Hematopoietic multipotent progenitor cell treated with erythropoietin and hydrocortisone succinate and interleukin-3 and kit ligand, for 15 days (in vitro differentiated cells): ENCODE results near the gene NACC1.
A peak's percentile ranks its signal among the peaks of the same experiment; 100 is the strongest.
"Not testable (repeated sequence)": the region's sequence is repeated elsewhere in the genome, so short reads cannot be mapped to it uniquely, and the experiment has no call there.

Experiments
- DNase-seq: peaks from one replicate; pipeline ENCODE4 v3.0.0-alpha.2; 2015; ENCODE audit warnings: low spot score

NACC1 gene

DNA sequence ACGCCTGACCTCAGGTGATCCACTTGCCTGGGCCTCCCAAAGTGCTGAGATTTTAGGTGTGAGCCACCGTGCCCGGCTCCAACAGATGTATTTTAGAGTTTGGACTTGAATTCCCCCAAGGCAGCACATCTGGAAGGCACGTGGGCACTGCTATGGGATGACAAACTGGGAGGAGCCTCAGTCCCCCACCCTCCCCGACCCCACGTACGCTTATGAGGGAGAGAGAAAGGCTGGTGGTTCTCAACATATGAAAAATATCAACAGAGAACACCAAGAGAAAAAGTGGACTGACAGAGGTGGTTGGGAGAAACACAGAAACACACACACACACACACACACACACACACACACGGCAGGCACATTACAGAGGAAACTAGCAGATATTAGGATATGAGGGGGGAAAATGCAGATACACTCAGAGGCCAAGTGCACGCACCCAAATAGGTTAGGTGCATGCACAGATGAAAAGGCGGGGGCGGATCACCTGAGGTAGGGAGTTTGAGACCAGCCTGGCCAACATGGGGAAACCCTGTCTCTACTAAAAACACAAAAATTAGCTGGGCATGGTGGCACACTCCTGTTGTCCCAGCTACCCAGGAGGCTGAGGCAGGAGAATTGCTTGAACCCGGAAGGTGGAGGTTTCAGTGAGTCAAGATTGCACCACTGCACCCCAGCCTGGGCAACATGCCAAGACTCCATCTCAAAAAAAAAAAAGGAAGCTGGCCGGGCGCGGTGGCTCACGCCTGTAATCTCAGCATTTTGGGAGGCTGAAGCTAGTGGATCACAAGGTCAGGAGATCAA is 28.9 kb downstream of the NACC1 start:
- peak; percentile 45 for DNase-seq

- not testable (repeated sequence) for DNase-seq
These were observed 31.1 kb downstream of the NACC1 start for GRCh38 chr19:13149173-13149627.

GRCh38 chr19:13149628-13150186 is 31.6 kb downstream of the NACC1 start:
- peak; percentile 12 for DNase-seq

DNA sequence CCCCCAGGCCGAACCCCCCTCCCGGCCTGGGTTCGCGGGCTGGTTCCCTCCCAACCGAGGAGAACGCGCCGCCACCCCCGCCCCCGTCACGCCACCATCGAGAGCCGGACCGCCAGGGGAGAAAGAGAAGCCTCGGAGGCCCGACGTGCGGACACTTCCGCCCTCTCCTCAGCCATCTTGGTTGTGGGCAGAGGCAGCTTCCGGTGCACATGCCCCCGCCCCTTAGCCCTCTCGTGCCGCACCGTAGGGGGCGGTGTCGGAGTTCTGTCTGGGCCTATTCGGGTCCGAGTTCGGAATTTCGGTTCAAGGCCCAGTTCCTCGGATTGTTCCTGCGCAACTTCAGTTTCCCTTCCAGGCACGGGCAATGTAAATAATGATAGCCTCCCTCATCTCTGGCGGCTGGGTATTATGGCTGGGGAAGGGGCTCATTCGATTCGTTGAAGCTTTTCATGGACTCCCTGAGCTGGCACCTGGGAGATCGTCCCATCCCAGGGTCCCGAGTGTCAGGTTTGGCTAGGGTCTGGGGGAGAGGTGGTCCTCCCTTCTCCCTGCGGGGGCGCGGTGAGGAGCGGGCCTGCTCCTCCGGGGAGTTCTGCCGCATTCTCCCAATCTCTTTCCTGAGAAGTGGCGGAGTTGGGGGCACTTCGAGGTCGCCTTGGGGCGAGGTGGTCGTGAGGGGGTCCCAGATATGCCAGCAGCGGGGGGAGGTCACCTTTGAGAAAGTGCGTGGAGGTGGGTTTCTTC is 32.3 kb downstream of the NACC1 start, which contains the start of the genes IER2 and STX10:
TSS of gene IER2 (plus strand) at position 225 of the 744 bp plus-strand sequence. CDS start 2,776 bp downstream, outside the sequence.
TSS of gene STX10 (minus strand) at position 189 of the 744 bp plus-strand sequence. CDS start 202 bp downstream, outside the sequence.
- DNase-seq, result peak; percentile 94

DNA sequence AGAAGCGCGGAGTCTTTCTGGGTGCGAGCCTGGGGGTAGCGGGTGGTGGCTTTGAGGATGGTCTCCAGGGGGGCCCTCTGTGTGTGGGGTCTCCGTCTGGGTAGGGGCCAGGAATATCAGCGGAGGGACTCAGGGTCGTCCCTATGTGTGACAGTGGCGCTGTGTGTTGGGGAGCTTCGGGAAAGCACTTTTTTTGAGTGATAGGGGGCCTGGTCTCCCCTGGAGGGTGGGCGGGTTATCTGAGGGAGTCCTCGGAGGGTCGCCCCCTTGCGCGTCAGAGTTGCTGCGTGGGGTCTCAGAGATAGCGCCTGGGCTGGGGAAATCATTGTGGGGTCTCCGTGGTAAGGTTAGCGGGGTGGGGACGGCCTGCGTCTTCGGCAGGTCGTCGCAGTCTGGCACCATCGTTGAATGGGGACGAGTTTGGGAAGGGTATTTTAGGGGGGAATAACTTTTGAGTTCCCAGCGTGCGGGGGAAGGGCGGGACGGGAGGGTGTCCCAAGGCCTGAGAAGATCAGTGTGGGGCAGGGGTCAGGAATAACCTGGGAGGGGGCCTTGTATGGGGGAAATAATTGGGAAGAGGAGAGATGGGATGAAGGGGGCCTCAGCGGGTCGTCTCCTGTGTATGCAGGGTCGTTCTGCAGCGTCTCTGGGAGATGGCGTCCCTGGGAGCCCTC is 33.0 kb downstream of the NACC1 start:
- DNase-seq, result peak; percentile 10

GRCh38 chr19:13151605-13152355 is 33.7 kb downstream of the NACC1 start:
- peak; percentile 93 for DNase-seq

- DNase-seq, result no peak
These were observed 34.4 kb downstream of the NACC1 start for GRCh38 chr19:13152356-13152973.

DNA sequence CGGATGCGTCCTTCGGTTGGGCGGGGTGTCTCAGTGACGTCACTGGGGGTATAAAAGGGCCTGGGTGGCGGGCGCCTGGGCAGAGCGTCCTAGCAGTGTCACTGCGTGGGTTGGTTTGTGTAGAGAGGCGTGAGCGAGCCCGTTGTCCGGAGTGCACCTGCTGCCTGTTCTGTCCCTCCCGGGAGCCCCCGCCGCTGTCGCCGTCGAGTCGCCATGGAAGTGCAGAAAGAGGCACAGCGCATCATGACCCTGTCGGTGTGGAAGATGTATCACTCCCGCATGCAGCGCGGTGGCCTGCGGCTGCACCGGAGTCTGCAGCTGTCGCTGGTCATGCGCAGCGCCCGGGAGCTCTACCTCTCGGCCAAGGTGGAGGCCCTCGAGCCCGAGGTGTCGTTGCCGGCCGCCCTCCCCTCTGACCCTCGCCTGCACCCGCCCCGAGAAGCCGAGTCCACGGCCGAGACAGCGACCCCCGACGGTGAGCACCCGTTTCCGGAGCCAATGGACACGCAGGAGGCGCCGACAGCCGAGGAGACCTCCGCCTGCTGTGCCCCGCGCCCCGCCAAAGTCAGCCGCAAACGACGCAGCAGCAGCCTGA is 35.0 kb downstream of the NACC1 start:
- peak; percentile 96 for DNase-seq

DNA sequence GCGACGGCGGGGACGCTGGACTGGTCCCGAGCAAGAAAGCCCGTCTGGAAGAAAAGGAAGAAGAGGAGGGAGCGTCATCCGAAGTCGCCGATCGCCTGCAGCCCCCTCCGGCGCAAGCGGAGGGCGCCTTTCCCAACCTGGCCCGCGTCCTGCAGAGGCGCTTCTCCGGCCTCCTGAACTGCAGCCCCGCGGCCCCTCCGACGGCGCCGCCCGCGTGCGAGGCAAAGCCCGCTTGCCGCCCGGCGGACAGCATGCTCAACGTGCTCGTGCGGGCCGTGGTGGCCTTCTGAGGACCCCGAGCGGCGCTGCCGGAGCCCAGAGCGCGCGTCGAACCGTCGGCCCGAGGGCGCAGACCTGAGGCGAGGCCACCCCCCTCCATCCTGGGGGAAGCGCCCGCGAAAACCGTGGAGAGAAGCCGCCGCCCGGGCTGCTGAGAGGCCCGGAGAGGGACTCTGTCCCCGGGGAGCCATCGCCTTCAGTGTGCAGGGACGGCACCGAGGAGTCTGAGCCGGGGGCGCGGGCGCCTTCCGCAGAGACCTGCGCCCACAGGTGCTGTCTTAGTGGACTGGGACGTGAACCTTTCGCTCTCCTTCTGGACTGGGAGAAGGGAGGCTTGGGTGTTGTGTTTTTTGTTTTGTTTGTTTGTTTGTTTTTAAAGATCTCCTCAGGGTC is 35.6 kb downstream of the NACC1 start:
- DNase-seq, result peak; percentile 41

DNA sequence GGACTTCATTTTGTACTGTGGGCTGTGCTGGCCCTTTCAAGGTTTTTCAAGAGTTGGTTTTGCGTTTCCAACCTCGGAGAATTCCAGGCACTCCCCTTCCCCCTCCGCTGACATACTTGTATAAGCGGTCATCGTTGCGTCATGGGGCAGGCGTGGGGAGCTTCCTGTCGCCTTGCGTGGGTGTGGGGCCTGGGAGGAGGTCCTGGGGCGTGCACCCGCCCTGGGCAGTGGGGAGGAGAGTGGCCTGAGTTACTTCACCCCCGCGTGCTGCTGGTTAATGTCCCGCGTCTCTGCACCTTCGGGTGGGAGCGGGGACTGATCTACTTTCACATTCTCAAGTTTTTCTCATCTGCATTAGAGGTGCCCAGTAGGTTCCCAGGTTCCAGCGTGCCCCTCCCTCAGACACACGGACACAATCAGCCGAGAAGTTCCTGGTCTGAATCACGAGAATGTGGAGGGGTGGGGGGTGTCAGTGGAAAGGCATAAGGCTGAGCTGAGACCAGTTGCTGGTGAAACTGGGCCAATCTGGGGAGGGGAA is 36.2 kb downstream of the NACC1 start:
- peak; percentile 65 for DNase-seq

GRCh38 chr19:13154911-13155471 is 36.9 kb downstream of the NACC1 start:
- peak; percentile 24 for DNase-seq

GRCh38 chr19:13155472-13156359 is 37.7 kb downstream of the NACC1 start:
- DNase-seq, result no peak

DNA sequence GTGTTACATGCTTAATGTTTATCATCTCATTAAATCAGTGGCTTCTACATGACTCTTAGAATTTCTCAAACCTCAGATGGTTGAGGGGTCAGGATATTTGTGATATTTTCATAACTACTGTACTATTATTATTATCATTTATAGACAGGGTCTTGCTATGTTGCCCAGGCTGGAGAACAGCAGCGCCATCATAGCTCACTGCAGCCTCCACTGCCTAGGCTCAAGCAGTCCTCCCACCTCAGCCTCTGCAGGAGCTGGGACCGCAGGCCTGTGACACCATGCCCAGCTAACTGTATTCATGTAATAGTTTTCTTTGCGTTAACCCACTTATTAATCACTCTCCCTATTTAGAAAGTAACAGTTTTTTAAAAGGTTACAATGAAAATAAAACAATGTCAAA is 41.6 kb downstream of the NACC1 start:
- DNase-seq, result no peak

DNA sequence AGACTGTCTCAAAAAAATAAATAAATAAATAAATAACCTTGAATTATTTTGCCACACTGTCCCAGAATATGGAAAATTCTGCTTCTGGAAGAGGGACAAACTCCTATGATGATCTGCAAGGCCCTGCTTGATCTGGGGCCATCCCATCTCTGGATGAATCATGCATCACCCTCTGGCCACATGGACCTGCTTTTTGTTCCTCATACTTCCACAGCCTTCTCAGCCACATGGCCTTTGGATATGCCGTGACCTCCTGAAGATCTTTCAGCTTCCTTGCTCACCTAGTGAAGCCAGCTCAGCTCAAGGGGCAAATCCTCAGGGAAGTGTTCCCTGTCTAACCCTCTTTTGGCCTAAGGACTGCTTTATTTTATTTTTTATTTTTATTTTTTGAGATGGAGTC is 42.5 kb downstream of the NACC1 start:
- DNase-seq, result no peak

DNA sequence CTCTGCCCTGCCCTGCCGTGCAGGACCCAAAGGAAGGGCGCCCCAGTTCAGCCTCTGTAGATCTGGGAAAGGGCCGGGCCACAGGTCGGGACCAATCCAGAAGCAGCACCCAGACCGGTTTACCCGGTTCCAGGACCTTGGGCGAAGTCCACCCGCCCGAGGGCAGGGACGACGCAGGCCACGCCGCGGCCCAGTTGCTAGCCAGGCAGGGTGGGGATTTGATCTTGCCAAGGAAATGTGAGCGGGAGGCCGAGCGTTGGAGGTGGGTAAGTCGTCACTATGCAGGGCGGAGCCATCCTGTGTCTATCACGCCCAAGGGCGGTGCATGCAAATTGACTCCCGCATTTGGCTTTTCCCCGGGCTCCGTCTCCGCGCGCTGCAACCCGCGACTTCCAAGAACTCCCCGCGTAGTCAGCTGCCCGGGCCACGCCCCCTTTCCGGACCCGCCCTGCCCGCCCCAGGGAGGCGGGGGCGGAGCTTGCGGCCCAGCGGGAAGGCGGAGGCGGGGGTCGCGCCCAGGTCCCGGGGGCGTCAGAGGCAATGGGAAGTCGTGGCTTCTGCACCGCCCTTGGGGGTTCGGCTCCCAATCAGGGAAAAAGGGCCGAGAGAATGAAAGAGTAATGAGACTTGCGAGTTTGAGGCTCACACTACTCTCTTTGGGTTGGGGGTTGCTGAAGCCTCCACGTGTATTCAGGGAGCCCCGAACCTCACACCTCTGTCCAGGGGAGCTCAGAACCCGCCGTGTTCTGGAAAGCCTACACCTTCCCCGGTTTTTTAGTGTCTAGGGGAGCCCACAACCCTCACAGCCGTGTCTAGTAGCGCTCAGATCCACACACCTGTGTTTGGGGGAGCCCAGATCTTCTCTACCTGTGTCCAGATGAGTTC is 44.9 kb downstream of the NACC1 start:
- DNase-seq, result peak; percentile 94

DNA sequence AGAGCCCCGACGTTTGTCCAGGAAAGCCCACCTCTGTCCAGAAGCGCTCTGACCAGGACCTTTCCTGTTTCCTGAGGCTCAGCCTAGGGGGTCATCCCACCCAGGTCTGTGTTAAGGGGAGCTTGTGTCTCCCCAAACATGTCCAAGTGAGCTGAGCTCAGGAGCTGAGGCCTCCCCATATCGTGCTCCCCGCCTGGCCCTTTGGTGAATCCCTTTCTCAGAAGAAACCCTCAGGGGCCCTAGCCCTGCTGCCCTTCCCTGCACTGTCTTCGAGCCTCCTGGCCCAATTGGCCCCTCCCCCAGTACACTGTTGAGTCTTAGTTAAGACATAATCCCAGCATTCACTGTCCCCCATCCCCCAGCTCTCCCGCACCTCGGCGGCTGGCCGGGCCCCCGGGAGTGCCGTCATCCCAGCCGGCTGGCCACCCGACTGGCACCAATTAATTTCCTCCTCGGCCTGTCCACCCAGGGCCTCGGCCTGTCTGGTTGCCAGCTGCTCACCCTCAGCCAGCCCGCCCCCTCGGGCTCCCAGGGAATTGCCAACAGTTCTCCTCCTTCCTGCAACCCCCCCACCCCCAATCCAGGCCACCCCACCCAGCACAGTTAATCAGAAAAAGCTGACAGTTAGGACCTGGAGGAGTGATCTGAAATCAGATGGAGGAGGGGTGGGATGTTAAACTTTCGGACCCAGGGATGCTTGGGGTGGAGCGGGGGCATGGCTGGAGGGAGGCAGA is 45.7 kb downstream of the NACC1 start:
- DNase-seq, result peak; percentile 26
